RWPE2 (cell line): Measurements from ENCODE around the gene CABLES2.
A peak's percentile ranks its signal among the peaks of the same experiment; 100 is the strongest.

Source experiments
- ATAC-seq: fragments of 200-7000 bp; cut with Tn5 transposase; 3 replicates; pipeline ENCODE4 v1.9.1; 2021; ENCODE audit warnings: low read depth
- DNase-seq: peaks from one replicate; pipeline ENCODE4 v3.0.0-alpha.2; 2020; ENCODE audit warnings: low spot score
- H3K27ac ChIP-seq: fragments of 450-650 bp; 2 replicates; pipeline ENCODE4 v1.5.1; 2017; ENCODE audit warnings: mild to moderate bottlenecking; ENCODE audit not compliant: poor library complexity, severe bottlenecking
- H3K27me3 ChIP-seq: fragments of 250-450 bp; sonication (Bioruptor Pico); 2 replicates; pipeline ENCODE4 v1.5.1; 2021; ENCODE audit warnings: mild to moderate bottlenecking, moderate library complexity; ENCODE audit not compliant: insufficient read depth, poor library complexity, severe bottlenecking
- H3K36me3 ChIP-seq: fragments of 250-450 bp; sonication (Bioruptor Pico); 2 replicates; pipeline ENCODE4 v1.5.1; 2020; ENCODE audit warnings: low read depth, mild to moderate bottlenecking, moderate library complexity
- H3K4me1 ChIP-seq: fragments of 250-450 bp; sonication (Bioruptor Pico); 2 replicates; pipeline ENCODE4 v1.5.1; 2021; ENCODE audit warnings: mild to moderate bottlenecking, moderate library complexity; ENCODE audit not compliant: insufficient read depth, poor library complexity, severe bottlenecking
- H3K4me3 ChIP-seq: fragments of 250-450 bp; sonication (Bioruptor Pico); 2 replicates; pipeline ENCODE4 v1.5.1; 2021; ENCODE audit warnings: mild to moderate bottlenecking, moderate library complexity; ENCODE audit not compliant: severe bottlenecking
- H3K9me3 ChIP-seq: fragments of 250-450 bp; sonication (Bioruptor Pico); 2 replicates; pipeline ENCODE4 v1.5.1; 2021; ENCODE audit warnings: mild to moderate bottlenecking, moderate library complexity; ENCODE audit not compliant: severe bottlenecking
- TF ChIP-seq, protein P1 (sequence below): fragments of 450-650 bp; IDR thresholded peaks from one replicate; pipeline ENCODE4 v1.5.1; 2017; ENCODE audit warnings: mild to moderate bottlenecking, moderate library complexity; ENCODE audit not compliant: poor library complexity, severe bottlenecking

CABLES2 gene

DNA sequence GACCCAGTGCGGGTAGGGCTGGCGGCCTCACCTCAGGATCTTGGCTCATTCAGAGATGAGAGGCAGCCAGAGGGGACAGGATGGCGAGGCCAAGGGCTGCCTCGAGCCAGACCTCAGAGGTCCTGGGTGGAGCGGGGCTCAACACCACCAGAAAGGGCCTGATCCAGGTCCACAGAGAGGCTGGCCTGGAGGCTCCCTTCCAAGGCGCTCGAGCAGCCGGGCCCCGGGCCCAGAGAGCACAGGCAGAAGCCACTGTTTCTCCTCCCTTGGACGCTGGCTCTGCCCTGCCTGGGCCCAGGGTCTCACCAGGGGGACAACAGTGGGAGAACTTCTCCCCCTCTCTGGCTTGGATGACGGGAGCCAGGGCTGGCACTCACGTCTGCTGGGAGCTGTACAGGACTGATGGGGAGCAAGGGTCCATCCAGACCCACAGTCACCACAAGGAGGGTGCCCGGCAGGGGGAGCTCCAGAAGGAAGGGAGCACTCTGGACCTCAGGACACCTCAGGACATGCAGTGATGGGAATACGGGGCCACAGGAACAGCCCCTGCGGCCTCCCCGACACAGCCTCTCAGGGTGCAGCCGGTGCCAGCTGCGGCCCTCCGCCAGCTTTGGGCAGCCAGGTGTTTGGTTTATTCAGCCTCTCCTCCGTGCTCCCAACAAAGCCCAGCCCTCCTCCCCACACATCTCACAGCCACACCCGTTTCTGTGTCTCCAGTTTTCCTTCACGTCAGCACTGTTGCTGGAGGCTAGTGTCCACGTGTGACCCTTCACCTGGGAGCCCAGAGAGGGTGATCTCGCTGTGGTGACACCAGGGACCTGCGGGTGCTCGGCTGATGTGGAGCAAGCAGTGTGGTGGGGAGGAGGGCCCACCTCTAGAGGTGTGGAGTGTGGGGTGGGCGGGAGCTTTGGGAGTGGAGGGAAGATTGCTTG lies 11.5 kb downstream of the CABLES2 start:
- peak; percentile 81 for DNase-seq
- H3K4me1 ChIP-seq: no peaks in the 10 kb centered on the region
- peaks cover 9% of the 10 kb centered on the region; the same call in 1 of the 2 replicates for H3K36me3 ChIP-seq
- TF ChIP-seq, protein P1, sequence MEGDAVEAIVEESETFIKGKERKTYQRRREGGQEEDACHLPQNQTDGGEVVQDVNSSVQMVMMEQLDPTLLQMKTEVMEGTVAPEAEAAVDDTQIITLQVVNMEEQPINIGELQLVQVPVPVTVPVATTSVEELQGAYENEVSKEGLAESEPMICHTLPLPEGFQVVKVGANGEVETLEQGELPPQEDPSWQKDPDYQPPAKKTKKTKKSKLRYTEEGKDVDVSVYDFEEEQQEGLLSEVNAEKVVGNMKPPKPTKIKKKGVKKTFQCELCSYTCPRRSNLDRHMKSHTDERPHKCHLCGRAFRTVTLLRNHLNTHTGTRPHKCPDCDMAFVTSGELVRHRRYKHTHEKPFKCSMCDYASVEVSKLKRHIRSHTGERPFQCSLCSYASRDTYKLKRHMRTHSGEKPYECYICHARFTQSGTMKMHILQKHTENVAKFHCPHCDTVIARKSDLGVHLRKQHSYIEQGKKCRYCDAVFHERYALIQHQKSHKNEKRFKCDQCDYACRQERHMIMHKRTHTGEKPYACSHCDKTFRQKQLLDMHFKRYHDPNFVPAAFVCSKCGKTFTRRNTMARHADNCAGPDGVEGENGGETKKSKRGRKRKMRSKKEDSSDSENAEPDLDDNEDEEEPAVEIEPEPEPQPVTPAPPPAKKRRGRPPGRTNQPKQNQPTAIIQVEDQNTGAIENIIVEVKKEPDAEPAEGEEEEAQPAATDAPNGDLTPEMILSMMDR: no peak
- no peak overlapping the region for H3K27ac ChIP-seq
- 0 out of 3 replicates have a peak, but pooled peaks have one; percentile 5 for ATAC-seq
- H3K9me3 ChIP-seq: no peaks in the 10 kb centered on the region
- H3K4me3 ChIP-seq: no peak overlapping the region
- H3K27me3 ChIP-seq: no peaks in the 10 kb centered on the region

DNA sequence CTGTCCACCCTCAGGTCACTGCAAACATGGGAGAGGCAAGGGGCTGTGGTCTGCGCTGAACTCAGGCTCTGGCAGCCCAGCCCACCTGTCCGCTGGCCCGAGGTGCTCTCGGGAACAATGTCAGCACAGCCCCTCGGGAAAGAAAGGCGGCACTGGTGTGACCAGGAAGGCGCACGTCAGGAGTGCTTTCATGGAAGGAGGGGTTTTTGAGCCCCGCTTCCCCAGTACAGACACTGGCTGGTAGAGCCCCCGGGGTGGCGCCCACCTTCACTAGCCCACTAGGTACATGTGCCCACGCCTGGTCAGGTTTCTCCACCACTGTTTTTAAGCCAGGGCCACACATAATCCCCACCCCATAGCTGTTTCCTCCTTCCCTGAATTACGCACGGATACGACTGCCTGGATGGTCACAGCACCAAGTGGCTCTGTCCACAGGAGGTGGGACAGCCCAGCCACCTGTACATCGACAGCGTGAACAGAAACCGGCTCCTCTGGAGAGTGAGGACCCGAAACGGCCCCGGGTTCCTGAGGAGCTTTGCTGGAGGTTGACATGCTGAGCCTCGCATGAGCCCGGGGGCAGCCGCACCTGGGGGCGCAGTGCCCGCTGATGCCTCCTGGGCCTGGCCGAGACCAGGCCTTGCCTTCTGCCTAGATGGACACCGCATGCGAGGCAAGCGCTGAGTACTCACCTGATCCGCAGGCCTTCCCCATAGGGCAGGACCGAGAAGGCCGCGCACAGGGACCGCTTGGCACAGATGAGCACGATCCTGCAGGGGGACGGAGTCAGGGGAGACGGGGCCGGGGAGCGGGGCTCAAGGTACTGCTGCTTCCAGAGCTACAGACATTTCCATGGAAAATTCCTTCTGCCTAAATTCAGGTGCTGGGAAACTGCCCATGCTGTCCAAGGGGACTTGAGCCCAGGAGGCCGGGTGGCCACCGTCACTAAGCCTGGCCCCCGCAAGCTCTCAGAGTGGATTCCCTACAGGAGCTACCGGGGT lies 12.5 kb downstream of the CABLES2 start:
- Histone ChIP-seq H3K36me3 (peaks cover 18% of the 10 kb centered on the region), H3K27me3 (no peaks in the 10 kb centered on the region), H3K4me1 (no peaks in the 10 kb centered on the region), H3K9me3 (no peaks in the 10 kb centered on the region), H3K27ac (no peak overlapping the region), H3K4me3 (no peak overlapping the region)
- peak; percentile 89 for DNase-seq
- TF ChIP-seq, protein P1: no peak
- no peak for ATAC-seq

DNA sequence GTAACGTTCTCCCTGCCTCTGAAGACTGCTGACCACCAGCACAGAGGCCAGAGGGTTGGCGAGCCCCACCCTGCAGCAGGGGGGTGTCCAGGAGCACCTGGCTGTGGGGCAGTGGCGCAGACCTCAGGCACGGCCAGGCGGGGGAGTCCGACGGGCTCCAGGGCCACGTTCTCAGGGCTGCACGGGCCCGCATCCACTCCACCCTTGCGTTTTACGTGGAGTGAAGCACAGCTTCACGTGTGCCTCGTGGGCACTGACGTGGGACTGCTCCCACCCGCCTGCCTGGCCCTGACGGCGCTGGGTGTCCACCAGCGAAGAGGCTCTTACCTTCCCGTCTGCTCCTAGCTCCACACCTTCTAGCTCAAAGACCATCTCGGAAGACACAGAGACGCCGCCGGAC lies 13.3 kb downstream of the CABLES2 start:
- Histone ChIP-seq H3K27ac (no peak overlapping the region), H3K4me3 (no peak overlapping the region), H3K9me3 (no peaks in the 10 kb centered on the region), H3K27me3 (no peaks in the 10 kb centered on the region), H3K36me3 (peaks cover 25% of the 10 kb centered on the region), H3K4me1 (no peaks in the 10 kb centered on the region)
- no peak for ATAC-seq
- DNase-seq: peak; percentile 83
- TF ChIP-seq, protein P1: no peak

DNA sequence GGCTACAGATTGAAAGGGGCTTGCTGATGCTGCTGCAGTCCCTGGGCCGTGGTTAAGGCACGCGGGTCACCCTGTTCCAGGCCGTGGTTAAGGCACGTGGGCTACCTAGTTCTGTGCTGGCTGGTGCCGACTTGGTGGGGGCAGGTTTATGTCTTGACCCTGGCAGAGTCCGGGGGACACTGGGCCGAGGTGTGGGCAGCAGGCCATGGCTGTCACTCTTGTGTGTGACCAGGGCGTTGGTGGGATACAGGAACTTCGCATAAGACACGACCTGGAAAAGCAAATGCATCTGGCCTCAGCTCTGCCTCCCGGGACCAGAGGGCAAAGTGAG lies 13.8 kb downstream of the CABLES2 start:
- no peaks in the 10 kb centered on the region for H3K9me3 ChIP-seq
- H3K4me1 ChIP-seq: peaks cover 3% of the 10 kb centered on the region
- H3K27ac ChIP-seq: no peak overlapping the region
- H3K36me3 ChIP-seq: peaks cover 31% of the 10 kb centered on the region
- H3K4me3 ChIP-seq: no peak overlapping the region
- ATAC-seq (no peak), DNase-seq (peak; percentile 89)
- TF ChIP-seq, protein P1: no peak
- no peaks in the 10 kb centered on the region for H3K27me3 ChIP-seq
